Measurements from ENCODE around the gene LARP1.

The LARP1 gene

GRCh38 chr5:154755361-154756008 is at the start of gene LARP1:
TSS of gene LARP1 (plus strand) at chr5:154755377. CDS start at chr5:154755758, 381 bp downstream.
- Histone ChIP-seq H3K36me3 (replicated peaks) (peaks cover 6% of the 10 kb centered on the region), H3K27me3 (ENCODE audit: low read depth) (no peaks in the 10 kb centered on the region), H3K9me3 (no peaks in the 10 kb centered on the region), H3K4me1 (peaks cover 32% of the 10 kb centered on the region), H3K4me3 (peak within 1 kb of the TSS; percentile 87)
- in situ Hi-C loops (cut with MboI; ENCODE audit: low sequenced_read_pairs) = no loop called here
- DNase-seq (ENCODE audit: low spot score in 2 of 2) = peak in 1 of 2 experiments; percentile 30

DNA sequence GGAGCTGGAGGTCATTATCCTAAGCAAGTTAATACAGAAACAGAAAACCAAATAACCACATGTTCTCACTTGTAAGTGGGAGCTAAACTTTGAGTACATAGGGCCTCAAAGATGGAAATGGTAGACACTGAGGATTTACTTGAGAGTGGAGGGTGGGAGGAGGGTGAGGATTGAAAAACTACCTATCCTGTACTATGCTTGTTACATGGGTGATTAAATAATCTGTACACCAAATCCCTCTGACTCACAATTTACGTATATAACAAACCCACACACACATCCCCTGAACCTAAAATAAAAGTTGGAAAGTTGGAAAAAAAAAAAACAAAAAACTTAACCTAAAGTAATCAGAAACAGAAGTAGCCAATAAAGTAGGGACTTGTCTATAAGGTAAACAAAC is 48.8 kb upstream of the LARP1 start:
- DNase-seq (ENCODE audit: low spot score in 2 of 2) = no peak
- H3K36me3 ChIP-seq (replicated peaks) = no peaks in the 10 kb centered on the region
- no peaks in the 10 kb centered on the region for H3K4me1 ChIP-seq
- no peaks in the 10 kb centered on the region for H3K9me3 ChIP-seq
- H3K4me3 ChIP-seq = no peak overlapping the region
- in situ Hi-C loops (cut with MboI; ENCODE audit: low sequenced_read_pairs) = no loop called here
- no peaks in the 10 kb centered on the region for H3K27me3 ChIP-seq (ENCODE audit: low read depth)

DNA sequence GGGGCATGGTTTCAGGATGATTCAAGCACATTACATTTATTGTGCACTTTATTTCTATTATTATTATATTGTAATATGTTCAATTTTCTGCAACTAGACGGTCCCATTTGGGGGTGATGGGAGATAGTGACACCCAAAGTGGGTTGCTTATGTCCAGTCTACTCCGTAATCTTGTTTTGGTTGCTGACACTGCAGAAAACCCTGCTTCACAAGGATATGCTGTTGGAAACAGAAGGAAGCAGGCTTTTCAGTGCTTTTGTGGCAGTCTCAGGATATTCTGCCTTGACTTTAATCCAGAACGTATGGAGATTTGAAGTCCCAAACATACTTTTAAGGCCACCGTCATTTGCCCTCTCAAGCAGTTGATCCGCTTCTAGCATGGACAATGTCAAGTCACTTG is 47.5 kb upstream of the LARP1 start:
- H3K4me1 ChIP-seq = no peaks in the 10 kb centered on the region
- H3K9me3 ChIP-seq = no peaks in the 10 kb centered on the region
- no peak overlapping the region for H3K4me3 ChIP-seq
- in situ Hi-C loops (cut with MboI; ENCODE audit: low sequenced_read_pairs) = no loop called here
- no peaks in the 10 kb centered on the region for H3K27me3 ChIP-seq (ENCODE audit: low read depth)
- DNase-seq (ENCODE audit: low spot score in 2 of 2) = no peak
- no peaks in the 10 kb centered on the region for H3K36me3 ChIP-seq (replicated peaks)

DNA sequence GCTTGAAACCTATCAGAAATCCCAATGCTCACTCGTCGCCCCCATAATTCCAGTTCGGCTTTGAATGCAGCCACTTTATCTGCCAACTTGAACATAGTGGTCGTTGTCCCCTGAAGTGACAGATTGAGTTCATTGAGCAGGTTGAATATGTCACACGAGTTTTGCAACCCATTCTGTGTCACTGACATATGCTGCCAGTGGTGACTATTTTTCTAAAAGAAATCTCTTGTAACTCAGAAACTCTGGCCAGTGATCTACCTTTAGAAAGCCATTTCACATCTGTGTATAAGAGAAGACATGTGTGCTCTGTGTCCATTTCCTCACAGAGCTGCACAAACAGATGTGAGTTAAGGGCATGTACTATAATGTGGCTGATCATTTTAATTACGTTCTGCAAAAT is 47.0 kb upstream of the LARP1 start:
- no peak for DNase-seq (ENCODE audit: low spot score in 2 of 2)
- in situ Hi-C loops (cut with MboI; ENCODE audit: low sequenced_read_pairs) = no loop called here
- Histone ChIP-seq H3K4me3 (no peak overlapping the region), H3K4me1 (no peaks in the 10 kb centered on the region), H3K27me3 (ENCODE audit: low read depth) (no peaks in the 10 kb centered on the region), H3K9me3 (no peaks in the 10 kb centered on the region), H3K36me3 (replicated peaks) (no peaks in the 10 kb centered on the region)

- DNase-seq (ENCODE audit: low spot score in 2 of 2) = no peak
- Histone ChIP-seq H3K4me3 (no peak overlapping the region), H3K36me3 (replicated peaks) (no peaks in the 10 kb centered on the region), H3K4me1 (no peaks in the 10 kb centered on the region), H3K9me3 (no peaks in the 10 kb centered on the region), H3K27me3 (ENCODE audit: low read depth) (no peaks in the 10 kb centered on the region)
- in situ Hi-C loops (cut with MboI; ENCODE audit: low sequenced_read_pairs) = no loop called here
Observed at GRCh38 chr5:154708846-154709245, 46.3 kb upstream of the LARP1 start.

DNA sequence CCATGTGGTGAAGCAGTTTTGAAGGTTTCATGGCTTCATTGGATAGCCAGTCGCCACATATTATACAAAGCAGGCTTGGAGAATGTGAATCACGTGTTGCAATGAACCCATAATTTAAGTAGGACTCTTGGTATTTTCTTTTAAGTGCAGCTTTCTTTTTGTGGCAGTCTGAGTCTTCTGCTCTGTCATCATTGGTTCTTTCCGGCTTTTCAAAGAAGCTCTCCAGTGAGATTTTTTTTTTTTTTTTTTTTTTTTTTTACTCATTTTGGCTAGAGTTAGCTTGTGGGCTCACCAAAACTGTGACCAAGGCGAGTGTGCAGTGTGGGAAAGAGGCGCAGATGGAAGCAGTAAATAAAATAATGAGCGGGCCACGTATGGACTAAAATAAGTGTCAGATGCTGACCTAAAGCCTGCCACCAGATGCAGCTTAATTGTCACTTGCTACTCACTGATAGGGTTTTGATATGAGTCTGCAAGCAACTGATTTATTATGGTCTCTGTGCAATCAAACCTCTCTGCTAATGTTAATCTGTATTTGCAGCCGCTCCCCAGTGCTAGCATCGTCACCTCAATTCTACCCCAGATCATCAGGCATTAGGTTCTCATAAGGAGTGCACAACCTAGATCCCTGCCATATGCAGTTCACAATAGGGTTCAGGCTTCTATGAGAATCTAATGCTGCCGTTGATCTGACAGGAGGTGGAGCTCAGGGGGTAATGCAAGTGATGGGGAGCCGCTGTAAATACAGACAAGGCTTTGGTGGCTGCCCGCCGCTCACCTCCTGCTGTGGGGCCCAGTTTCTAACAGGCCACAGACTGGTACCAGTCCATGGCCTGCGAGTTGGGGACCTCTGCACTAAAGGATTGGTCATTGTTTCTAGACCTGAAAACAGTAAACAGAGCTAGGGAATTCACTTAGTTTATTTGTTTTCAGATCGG is 45.5 kb upstream of the LARP1 start:
- Histone ChIP-seq H3K4me1 (no peaks in the 10 kb centered on the region; the same call in 1 of the 2 replicates), H3K4me3 (no peak overlapping the region), H3K36me3 (replicated peaks) (no peaks in the 10 kb centered on the region), H3K27me3 (ENCODE audit: low read depth) (no peaks in the 10 kb centered on the region), H3K9me3 (no peaks in the 10 kb centered on the region)
- no peak for DNase-seq (ENCODE audit: low spot score in 2 of 2)
- in situ Hi-C loops (cut with MboI; ENCODE audit: low sequenced_read_pairs) = no loop called here

DNA sequence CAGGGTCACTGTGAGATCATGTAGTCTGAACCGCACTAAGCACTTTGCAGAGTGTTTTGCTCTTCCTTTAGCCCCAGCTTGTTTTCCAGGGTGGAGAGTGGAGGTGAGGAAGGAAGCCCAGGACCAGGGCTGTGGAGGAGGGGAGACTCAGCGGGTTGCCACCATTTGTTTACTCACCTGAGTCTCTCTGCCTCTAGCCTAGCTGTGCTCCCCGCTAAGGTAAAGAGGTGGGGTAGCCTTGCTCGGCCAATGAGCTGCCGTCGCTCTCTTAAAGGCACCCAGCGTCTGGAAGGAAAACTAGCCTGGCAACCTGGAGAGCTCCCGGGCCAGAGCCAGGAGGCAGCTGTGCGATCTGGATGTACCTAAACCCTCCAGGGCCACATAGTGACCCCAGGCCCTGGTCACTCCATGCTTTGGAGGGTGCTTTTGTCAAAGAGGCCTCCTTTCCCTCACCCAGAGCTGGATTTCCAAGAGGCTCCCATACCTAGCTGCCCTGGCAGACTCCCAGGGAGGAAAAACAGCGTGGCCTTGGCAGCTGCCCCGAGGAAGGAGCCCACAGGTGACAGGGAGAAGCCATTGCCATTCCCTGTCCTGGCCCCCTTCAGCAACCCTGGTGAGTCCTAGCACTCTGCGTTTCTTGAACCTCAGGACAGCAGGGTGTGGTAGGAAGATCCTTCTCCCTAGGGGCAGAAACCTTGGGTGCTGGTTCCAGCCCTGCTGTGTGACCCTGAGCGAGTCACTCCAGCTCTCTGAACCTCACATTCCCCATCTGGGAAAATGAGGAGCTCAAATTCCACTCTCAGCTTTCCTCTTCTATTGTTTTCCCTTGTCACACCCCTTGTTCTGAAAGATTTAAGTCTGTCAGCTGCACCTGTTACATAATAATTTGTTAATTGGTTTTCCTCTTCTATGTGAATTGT is 42.4 kb upstream of the LARP1 start:
- Histone ChIP-seq H3K4me3 (no peak overlapping the region), H3K36me3 (replicated peaks) (no peaks in the 10 kb centered on the region), H3K27me3 (ENCODE audit: low read depth) (no peaks in the 10 kb centered on the region), H3K9me3 (no peaks in the 10 kb centered on the region), H3K4me1 (no peaks in the 10 kb centered on the region; the same call in 1 of the 2 replicates)
- in situ Hi-C loops (cut with MboI; ENCODE audit: low sequenced_read_pairs) = no loop called here
- DNase-seq (ENCODE audit: low spot score in 2 of 2) = peak in 1 of 2 experiments; percentile 5

- in situ Hi-C loops (cut with MboI; ENCODE audit: low sequenced_read_pairs) = no loop called here
- H3K36me3 ChIP-seq (replicated peaks) = no peaks in the 10 kb centered on the region
- no peaks in the 10 kb centered on the region for H3K9me3 ChIP-seq
- H3K27me3 ChIP-seq (ENCODE audit: low read depth) = no peaks in the 10 kb centered on the region
- no peak for DNase-seq (ENCODE audit: low spot score in 2 of 2)
- no peaks in the 10 kb centered on the region; the same call in 1 of the 2 replicates for H3K4me1 ChIP-seq
- no peak overlapping the region for H3K4me3 ChIP-seq
Observed at GRCh38 chr5:154713615-154714125, 41.5 kb upstream of the LARP1 start.

DNA sequence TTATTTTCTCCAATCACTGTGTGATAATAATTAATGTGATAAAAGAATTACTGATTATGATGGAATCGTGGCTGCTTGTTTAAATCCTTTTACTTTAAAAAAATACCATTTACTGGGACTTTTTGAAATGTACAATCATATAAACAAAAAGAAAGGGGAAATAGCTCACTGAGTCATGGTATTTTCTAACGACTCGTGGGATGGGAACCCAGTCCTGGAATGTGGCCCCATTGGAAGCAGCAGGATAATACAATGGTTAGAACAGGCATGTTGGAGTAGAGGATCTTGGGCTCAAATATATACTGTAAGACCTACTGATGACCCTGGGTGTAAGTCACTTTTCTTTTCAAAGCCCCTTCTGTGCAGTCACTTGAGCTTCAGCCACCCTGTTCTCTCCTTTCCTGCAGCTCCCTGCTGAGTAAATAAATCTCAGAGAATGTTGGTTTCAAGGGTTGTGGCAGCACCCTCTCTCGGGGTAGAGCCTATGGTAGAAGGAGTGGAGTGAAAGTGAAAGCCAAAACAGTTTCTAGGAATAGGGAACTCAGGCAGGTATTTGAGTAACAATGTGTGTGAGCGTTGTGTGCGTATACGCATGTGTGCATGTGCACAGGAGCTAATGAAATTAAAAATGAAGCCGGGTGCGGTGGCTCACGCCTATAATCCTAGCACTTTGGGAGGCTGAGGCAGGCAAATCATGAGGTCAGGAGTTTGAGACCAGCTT is 40.8 kb upstream of the LARP1 start:
- in situ Hi-C loops (cut with MboI; ENCODE audit: low sequenced_read_pairs) = no loop called here
- no peaks in the 10 kb centered on the region for H3K9me3 ChIP-seq
- no peak overlapping the region for H3K4me3 ChIP-seq
- no peak for DNase-seq (ENCODE audit: low spot score in 2 of 2)
- H3K36me3 ChIP-seq (replicated peaks) = no peaks in the 10 kb centered on the region
- H3K27me3 ChIP-seq (ENCODE audit: low read depth) = no peaks in the 10 kb centered on the region
- H3K4me1 ChIP-seq = no peaks in the 10 kb centered on the region; the same call in 1 of the 2 replicates

- DNase-seq (ENCODE audit: low spot score in 2 of 2) = peak; percentile 22 to 46
- in situ Hi-C loops (cut with MboI; ENCODE audit: low sequenced_read_pairs) = no loop called here
- Histone ChIP-seq H3K27me3 (ENCODE audit: low read depth) (no peaks in the 10 kb centered on the region), H3K4me1 (peaks cover 9% of the 10 kb centered on the region), H3K36me3 (replicated peaks) (no peaks in the 10 kb centered on the region), H3K4me3 (no peak overlapping the region), H3K9me3 (no peaks in the 10 kb centered on the region)
Observed at GRCh38 chr5:154721481-154722058, 33.6 kb upstream of the LARP1 start.

GRCh38 chr5:154722097-154722496 is 33.1 kb upstream of the LARP1 start:
- DNase-seq (ENCODE audit: low spot score in 2 of 2) = no peak
- no peaks in the 10 kb centered on the region for H3K27me3 ChIP-seq (ENCODE audit: low read depth)
- in situ Hi-C loops (cut with MboI; ENCODE audit: low sequenced_read_pairs) = no loop called here
- H3K36me3 ChIP-seq (replicated peaks) = no peaks in the 10 kb centered on the region
- peaks cover 9% of the 10 kb centered on the region for H3K4me1 ChIP-seq
- H3K9me3 ChIP-seq = no peaks in the 10 kb centered on the region; the same call in 1 of the 2 replicates
- H3K4me3 ChIP-seq = no peak overlapping the region

- H3K4me3 ChIP-seq = no peak overlapping the region
- no peaks in the 10 kb centered on the region for H3K36me3 ChIP-seq (replicated peaks)
- H3K4me1 ChIP-seq = peaks cover 9% of the 10 kb centered on the region
- H3K9me3 ChIP-seq = no peaks in the 10 kb centered on the region; the same call in 1 of the 2 replicates
- H3K27me3 ChIP-seq (ENCODE audit: low read depth) = no peaks in the 10 kb centered on the region
- no peak for DNase-seq (ENCODE audit: low spot score in 2 of 2)
- in situ Hi-C loops (cut with MboI; ENCODE audit: low sequenced_read_pairs) = no loop called here
Observed at GRCh38 chr5:154722936-154723335, 32.2 kb upstream of the LARP1 start.

Measured in HAP-1 (cell line).